Peyer's patch (tissue), 4 donors: ENCODE results near the gene IRGC.
A peak's percentile ranks its signal among the peaks of the same experiment; 100 is the strongest.

Experiments used
- CTCF ChIP-seq, 6 experiments: fragments of 450-650 bp in 4 of 6; fragments of 200-600 bp in 2 of 6; sonication (generic) in 1 of 6; IDR thresholded peaks; one replicate each; pipeline ENCODE4 v1.5.1; 2017 to 2019; ENCODE audit warnings: antibody characterized with exemption in 6 of 6, mild to moderate bottlenecking in 3 of 6, moderate library complexity in 1 of 6
- POLR2A ChIP-seq, 2 donors: fragments of 450-650 bp; IDR thresholded peaks; one replicate each; pipeline ENCODE4 v1.5.1; 2017; ENCODE audit warnings: antibody characterized with exemption in 2 of 2, mild to moderate bottlenecking in 2 of 2, moderate library complexity in 2 of 2

- peak; percentile 62 to 92 for TF ChIP-seq POLR2A (IDR thresholded peaks at IDR 0.05)
- TF ChIP-seq CTCF (IDR thresholded peaks at IDR 0.05): no peak
Measured at GRCh38 chr19:43675269-43675879, 40.5 kb upstream of the IRGC start.
